ELF-1 (cell line): ENCODE data around the gene DDX23.
"Not testable (repeated sequence)": the region's sequence is repeated elsewhere in the genome, so short reads cannot be mapped to it uniquely, and the experiment has no call there.

ENCODE experiments used
- DNase-seq: peaks from one replicate; pipeline ENCODE4 v3.0.0-alpha.2; 2016; ENCODE audit warnings: low read depth, low spot score

The DDX23 gene

DNA sequence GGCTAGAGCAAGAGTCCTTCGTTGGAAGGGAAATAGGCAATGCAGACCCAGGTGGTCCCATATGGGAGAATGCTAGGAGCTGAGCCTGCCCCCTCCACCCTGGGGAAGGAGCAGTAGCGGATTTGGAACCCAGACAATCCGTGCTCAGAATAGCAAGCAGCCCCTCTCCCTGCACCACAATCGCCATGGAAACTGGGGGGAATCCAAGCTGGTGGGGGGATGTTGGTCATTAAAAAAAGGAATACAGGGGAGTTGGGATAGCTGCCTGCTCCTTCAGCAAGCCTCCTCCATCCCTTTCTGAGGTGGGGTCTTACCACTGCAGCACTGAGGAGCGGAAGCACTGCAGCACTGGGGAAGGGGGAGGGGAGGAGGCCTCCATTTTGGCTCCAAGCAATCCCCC lies 10.8 kb upstream of the DDX23 start:
- DNase-seq: no peak

DNA sequence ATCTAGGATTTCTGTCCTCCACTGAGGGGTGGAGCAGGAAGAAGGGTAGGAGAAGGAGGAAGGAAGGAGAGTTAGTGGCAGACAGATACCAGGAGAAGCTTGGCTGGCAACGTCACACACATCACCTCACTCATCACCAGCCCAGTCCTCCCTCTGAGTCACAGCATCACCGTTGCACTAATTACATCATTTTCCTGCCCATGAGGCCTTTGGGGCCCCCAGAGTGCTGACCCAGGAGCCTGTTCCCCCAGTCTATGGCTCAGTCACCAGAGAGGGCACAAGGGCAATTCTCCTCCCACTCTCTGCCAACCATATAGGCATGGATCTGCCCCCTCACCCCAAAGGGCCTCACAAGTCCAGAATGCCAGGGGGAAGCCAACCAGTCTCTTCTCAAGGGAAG lies 9.1 kb upstream of the DDX23 start:
- DNase-seq: no peak

DNA sequence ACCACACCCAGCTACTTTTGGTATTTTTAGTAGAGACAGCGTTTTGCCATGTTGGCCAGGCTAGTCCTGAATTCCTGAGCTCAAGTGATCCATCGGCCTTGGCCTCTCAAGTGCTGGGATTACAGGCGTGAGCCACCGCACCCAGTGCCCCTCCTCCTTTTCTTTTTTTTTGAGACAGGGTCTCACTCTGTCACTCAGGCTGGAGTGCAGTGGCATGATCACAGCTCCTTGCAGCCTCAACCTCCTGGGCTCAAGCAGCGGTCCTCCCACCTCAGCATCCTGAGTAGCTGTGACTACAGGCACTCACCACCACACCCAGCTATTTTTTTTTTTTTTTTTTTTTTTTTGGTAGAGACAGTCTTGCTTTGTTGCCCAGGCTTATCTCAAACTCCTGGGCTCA lies 8.3 kb upstream of the DDX23 start:
- DNase-seq: not testable (repeated sequence)

DNA sequence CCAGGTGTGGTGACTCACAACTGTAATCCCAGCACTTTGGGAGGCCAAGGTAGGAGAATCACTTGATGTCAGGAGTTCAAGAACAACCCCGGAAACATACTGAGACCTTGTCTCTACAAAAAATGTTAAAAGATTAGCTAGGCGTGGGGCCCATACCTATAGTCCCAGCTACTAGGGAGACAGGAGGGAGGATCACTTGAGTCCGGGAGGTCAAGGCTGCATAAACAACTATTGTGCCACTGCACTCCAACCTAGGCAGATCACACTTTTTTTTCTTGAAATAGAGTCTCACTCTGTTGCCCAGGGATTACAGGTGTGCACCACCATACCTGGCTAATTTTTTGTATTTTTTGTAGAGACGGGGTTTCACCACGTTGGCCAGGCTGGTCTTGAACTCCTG lies 7.6 kb upstream of the DDX23 start:
- DNase-seq: no peak

DNA sequence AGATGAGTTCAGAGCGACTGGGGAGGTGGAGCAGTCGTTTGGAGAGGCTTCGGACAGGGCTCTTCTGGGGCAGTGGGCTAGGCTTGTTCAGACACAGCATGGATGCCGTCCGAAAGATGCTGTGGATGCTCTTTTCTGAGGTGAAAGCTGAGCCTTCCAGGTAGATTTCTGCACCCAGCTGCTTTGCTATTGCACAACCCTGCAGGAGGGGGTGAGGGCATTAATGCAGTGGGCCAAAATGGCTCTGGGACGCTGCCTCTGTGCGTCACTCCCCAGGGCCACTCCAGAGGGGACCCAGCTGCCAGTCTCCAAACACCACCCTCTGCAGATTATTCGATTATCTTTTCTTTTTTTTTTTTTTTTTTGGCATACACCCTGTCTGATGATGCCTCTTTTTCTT lies 6.1 kb upstream of the DDX23 start:
- DNase-seq: no peak

- DNase-seq: no peak
Measured at GRCh38 chr12:48857278-48857994, 5.5 kb upstream of the DDX23 start.

DNA sequence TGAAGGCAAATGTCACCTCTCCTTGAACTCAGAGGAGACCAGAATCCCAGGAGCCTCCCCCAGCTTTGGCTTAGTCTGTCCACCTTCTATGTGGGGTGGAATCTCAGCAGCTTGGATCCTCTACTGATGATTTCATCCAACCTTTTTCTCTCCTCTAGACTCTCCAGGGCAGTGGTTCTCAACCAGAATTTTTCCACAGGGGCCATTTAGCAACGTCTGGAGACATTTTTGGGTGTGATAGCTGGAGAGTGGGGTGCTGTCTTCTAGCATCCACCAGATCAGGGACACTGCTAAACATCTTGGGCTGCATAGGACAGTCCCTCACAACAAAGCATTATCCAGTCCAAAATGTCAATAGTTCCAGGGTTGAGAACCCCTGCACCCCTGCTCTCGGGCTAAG lies 4.4 kb upstream of the DDX23 start:
- no peak for DNase-seq

DNA sequence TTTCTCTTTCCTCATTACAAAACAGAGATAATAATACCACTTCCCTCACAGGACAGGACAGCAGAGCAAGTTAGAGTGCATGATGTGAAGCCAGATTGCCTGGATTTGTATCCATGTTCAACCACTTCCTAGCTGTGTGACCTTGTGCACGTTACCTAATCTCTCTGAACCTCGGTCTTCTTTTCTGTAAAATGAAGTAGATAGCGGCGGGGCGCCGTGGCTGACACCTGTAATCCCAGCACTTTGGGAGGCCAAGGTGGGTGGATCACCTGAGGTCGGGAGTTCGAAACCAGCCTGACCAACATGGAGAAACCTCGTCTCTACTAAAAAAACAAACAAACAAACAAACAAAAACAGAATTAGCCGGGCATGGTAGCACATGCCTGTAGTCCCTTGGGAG lies 3.0 kb upstream of the DDX23 start:
- not testable (repeated sequence) for DNase-seq

GRCh38 chr12:48854488-48854887 lies 2.5 kb upstream of the DDX23 start:
- DNase-seq: no peak

- peak; percentile 93 for DNase-seq
Measured at GRCh38 chr12:48852734-48853688, 1.0 kb upstream of the DDX23 start.

GRCh38 chr12:48842021-48842420 lies 9.9 kb downstream of the DDX23 start:
- not testable (repeated sequence) for DNase-seq

- no peak for DNase-seq
Measured at GRCh38 chr12:48838048-48838447, 13.9 kb downstream of the DDX23 start.

DNA sequence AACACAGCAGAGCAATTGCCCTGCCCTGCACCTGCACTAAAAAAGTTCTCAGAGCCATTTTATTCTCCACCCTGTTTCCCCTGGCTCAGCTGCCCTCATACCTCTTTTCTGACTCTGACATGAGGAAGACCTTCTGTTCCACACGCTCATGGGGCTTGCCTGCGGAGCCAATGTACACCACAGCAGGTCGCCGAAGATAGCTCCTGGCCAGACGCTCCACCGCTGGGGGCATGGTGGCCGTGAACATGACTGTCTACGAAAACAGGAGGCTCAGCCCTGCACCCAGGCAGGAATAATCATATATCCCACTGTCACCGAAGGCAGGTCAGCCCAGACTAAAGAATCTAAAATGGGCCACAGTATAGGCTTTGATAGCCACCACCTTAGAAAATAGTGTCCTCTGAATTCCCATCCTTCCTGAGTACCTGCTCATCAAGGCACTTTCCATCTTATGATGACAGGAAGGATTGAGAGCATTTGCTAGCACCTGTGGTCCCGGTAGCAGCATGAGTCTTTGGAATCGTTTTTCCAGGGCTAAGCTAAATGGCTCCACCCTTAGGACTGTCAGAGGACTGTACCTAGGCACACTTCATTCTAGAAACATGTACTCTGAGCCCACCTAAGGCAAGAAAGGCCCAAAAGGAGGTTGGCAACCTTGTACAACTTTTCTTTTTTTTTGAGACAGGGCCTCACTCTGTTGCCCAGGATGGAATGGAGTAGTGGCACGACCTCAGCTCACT lies 19.5 kb downstream of the DDX23 start:
- no peak for DNase-seq

- no peak for DNase-seq
Measured at GRCh38 chr12:48831257-48831656, 20.7 kb downstream of the DDX23 start.

- DNase-seq: no peak
Measured at GRCh38 chr12:48828841-48829575, 23.0 kb downstream of the DDX23 start.

- no peak for DNase-seq
Measured at GRCh38 chr12:48828293-48828692, 23.7 kb downstream of the DDX23 start.

GRCh38 chr12:48827513-48828096 lies 24.4 kb downstream of the DDX23 start:
- DNase-seq: no peak

DNA sequence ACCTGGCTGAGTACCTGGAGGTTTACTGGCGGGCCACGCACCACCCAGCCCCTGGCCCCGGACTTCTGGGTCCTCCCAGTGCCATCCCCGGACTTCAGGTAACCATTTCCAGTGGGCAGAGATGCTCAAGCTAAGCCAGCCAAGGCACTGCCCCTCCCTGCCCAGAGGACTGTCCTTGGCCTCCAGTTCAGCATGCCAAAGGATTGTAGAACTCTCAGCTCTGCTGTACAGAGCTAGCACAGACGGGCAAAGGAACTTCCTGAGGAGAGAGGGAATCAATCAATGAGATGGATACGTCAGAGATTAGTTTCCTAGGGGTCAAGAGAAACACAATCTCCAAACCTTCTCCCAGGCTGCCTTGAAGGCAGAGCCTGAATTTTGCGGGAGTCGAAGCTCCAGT lies 24.9 kb downstream of the DDX23 start:
- DNase-seq: no peak

GRCh38 chr12:48826209-48826855 lies 25.6 kb downstream of the DDX23 start:
- DNase-seq: no peak

GRCh38 chr12:48824905-48825304 lies 27.1 kb downstream of the DDX23 start:
- DNase-seq: no peak

DNA sequence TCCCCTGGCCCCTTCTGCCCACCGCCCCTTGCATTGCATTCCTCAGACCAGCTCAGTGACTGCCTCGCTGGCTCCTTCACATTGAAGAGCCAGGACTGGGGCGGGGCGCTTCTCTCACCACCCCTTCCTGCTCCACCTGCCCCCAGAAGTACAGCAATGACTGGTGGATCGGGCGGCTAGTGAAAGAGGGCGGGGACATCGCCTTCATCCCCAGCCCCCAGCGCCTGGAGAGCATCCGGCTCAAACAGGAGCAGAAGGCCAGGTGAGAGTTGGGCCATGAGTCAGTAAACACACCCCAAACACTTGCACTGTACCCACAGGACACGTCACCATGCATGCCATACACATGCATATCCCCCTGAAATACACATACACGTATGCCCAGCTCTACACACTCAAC lies 27.9 kb downstream of the DDX23 start:
- no peak for DNase-seq
